HG03521 (cell line): Measurements from ENCODE around the gene CCDC124.

Experiments
- ATAC-seq: cut with Tn5 transposase; IDR thresholded peaks from one replicate; pipeline ENCODE4 v1.9.1; 2021; ENCODE audit warnings: mild to moderate bottlenecking, moderate library complexity; ENCODE audit not compliant: unreplicated experiment

Gene CCDC124

GRCh38 chr19:17951990-17952976 is 19.5 kb downstream of the CCDC124 start:
- ATAC-seq, result no peak

- no peak for ATAC-seq
Observed at GRCh38 chr19:17953316-17953801, 20.5 kb downstream of the CCDC124 start.

GRCh38 chr19:17953869-17954268 is 21.1 kb downstream of the CCDC124 start:
- ATAC-seq, result no peak

GRCh38 chr19:17954401-17954800 is 21.6 kb downstream of the CCDC124 start:
- ATAC-seq, result no peak

DNA sequence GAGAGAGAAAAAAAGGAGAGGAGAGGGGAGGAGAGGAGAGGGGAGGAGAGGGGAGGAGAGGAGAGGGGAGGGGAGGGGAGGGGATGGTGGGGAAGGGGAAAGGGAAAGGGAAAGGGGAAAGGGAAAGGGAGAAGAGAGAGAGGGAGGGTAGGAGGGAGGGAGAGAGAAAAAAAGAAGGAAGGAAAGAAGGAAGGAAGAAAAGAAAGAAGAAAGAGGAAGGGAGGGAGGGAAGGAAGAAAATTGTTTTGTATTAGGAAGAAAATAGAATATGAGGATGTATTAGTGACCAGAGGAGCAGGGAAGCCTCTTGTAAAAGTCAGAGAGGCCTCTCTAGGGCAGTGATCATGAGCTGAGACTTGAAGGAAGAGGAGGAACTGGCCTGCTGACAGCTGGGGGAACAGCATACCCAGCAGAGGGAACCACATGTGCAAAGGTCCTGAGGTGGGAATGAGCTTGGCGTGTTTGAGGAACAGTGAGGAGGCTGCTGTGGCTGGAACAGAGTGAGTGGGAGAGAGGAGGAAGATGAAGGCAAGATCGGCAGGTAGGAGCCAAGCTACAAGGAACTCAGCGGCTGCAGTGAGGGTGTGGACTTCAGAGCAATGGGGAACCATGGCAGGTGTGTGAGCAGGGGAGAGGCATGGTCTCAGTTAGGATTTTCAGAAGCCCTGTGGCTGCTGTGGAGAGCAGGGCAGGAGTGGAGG is 24.5 kb downstream of the CCDC124 start:
- no peak for ATAC-seq

GRCh38 chr19:17957885-17958284 is 25.1 kb downstream of the CCDC124 start:
- ATAC-seq, result no peak

- no peak for ATAC-seq
Observed at GRCh38 chr19:17963936-17964691, 31.3 kb downstream of the CCDC124 start.

DNA sequence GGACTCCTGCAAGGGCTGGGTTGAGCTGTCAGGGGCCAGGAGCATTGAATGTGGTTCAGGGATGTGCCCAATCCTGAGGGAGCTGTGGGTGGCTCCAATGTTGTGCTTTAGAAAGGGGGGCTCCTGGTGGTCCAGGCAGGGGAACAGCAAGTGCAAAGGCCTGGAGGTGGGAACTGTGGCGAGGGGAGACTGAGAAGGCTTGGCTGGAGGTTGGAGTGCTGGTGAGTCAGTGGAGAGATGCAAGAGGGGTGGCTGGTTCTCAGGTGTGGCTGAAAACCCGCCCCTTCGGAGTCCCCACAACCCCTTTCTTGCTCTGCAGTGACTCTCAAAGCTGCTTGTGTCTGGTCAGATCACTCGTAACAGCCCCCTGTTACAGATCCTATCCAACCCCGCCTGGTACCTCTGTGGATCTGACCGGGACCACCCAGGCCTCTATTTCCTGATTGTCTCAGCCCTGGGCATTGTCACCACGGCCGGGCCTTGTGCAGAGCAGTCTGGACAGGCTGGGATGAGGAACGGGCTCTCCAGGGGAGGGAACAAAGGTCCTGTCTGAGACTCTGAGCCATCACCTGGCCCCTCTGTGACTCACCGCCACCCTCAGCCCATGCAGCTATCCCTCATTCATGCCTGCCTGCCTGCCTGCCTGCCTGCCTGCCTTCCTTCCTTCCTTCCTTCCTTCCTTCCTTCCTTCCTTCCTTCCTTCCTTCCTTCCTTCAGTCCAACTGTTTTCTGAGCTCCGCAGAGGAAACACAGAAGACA is 32.7 kb downstream of the CCDC124 start:
- no peak for ATAC-seq

GRCh38 chr19:17966129-17966483 is 33.3 kb downstream of the CCDC124 start:
- ATAC-seq, result no peak

DNA sequence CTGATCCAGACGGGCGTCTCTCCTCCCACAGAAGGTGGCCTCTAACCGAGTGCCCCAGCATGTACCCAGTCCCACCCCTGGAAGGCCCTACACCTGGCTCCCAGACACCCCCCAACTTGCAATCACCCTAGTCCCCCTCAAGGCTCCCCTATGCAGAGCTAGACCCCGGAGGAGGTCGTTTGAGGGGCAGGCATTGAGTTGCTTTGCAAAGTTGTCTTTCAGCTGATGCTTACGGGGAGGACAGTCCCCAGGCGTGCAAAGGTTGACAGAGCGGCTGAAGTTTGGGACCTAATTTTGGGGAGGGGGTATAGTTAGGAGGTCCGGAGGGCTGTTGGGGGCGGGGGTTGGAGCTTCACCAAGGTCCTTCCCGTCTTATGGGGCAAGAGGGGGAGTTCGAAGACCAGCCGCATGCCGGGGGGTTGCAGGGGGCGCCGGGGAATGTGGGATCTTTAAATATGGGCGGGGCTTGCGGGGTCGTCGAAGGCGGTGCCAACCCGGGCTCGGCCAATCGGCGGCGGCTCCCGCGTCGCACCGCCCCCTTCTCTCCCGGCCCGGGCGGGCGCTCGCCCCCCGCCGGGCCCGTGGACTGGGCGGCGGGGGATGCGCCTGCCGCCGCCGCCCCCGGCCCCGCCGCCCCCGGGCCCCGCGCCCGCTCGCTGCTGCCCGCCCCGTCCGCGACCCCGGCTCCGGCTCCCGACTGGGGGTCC is 33.9 kb downstream of the CCDC124 start, which contains the start of gene KCNN1:
KCNN1 (plus strand) TSS at position 558 of the 707 bp plus-strand sequence. CDS start 6,782 bp downstream, outside the sequence.
- no peak for ATAC-seq

DNA sequence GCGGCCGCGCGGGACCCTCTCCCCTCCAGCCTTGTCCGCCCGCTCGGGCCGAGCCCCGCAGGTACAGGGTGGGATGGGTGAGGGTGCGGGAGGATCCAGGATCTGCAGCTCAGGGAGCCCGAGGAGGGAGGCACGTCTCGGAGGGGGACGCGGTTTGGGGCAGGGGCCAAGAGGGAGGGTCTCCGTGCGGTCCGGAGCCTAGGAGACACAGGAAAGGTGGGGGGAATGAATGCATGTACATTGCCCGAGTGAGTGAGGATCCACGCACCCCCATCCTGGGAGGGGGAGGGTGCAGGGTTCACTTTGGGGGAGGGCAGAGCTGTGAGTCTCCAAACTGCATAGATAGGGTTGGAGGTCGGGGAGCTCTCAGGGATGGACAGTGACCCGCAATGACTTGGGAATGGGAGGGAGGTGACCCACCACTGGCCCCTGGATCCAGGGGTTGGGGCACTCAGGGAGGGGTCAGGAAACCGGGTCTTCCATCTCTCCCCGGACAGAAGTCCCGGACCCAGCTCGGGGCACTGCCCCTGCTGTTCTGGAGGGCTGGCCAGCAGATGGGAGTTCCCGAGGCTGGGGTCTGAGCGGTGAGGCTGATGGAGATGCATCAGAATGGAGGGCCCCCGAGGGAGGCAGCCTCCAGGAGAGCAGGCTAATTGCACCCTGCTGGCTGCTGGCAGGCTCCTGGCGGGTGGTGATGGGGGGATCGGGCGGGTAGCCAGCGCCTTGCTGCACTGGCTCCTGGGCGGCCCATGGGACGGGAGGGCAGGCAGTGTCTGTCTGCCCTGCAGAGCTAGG is 34.6 kb downstream of the CCDC124 start:
- ATAC-seq, result no peak

DNA sequence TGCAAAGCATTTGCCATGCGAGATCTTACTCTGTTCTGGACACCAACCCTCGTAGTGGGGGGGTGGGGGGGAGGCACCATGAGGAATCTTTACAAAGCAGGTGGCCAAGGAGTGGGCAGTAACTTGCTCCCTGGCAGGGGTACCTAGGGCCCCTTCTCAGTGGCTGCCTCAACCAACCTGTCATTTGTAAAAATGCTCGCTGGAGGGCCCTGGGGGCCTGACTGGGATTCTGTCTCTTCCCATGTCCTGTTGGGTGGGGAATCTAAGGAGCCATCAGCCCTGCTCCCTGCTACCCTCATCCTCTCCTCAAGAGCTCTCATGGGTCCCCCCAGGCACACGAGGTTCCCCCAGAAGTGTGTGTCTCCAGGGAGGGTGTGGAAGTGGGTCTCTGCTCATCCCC is 35.5 kb downstream of the CCDC124 start:
- no peak for ATAC-seq

DNA sequence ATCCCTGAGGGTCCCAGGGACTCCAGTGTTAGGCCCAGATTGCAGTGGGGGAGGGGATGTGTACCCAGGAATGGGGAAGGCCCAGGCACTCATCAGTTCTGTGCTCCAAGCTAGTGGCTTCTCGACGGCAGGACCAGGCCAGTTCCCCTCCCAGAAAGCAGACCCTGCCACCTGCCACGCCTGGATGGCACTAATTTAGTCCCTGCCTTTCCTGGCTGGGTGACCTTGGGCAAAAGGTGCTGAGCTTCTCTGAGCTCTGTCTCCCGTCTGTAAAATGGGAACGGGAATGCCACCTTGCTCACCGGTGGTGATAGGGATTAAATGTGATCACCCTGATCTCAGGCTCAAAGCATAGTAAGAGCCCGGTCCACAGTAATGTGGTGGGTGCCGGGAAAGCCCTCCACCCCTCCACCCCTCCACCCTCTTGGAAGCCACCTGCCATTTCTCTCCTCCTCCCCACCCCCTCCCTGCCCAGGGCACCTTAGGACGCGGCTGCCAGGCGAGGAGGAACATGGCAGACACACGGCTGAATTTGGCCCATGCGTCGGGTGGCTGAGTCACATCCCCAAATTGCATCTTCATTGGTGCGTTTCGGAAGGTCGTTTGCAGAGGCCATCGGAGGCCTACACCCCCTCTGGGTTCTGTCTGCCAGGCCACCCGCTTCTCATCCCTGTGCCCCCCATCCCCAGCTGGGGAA is 36.4 kb downstream of the CCDC124 start:
- no peak for ATAC-seq

DNA sequence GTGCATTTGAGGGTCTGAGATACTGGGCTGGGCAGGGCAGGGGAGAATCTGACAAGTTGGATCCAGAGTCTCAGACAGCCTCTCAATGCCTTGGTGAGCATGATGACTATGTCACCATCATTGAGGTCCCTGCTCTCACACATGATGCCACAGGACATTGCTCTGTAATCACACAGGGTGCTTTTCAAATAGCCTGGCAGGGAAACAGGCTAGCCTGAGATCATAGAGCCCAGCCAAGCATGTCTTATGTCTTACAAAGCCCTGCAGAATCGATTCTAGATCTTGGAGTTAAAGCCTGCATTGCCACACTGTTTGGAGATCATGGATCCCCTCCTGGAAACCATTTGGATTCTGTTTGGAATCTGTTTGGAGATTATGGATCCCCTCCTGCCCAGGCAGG is 39.4 kb downstream of the CCDC124 start:
- no peak for ATAC-seq

GRCh38 chr19:17973759-17974158 is 40.9 kb downstream of the CCDC124 start:
- ATAC-seq, result no peak

DNA sequence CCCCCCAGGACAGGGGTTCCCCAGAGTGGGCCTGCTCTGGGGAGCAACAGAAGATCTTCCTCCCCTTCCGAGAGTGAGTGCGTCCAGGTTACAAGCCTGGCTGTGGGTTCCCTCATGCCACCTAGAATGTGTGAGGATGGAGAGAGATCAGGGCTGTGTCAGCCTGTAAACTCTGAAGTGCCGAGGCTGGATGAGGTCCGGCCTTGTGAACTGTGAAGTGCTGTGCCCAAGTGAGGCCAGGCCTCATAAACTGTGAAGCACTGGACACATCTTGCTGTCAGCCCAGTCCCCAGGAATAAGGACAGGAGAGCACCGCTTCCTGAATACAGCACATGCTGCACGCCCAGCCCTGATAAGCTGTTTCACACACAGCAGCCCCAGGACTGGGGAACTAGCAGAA is 41.7 kb downstream of the CCDC124 start:
- ATAC-seq, result no peak

DNA sequence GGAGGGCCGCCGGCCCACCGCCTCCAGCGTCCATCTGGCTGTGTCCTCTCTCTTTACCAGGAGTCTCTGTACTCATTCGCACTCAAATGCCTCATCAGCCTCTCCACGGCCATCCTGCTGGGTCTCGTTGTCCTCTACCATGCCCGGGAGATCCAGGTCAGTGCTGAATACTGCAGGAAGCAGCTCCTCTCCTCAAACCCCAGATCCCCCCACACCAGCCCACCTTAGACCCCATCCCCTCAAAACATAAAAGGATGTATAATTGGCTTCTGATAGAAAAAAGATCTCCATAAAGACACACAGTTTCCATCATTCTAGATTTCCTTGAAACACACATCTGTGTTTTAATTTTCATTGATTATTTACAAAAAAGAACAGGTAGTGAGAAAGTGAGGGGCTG is 42.2 kb downstream of the CCDC124 start:
- ATAC-seq, result no peak

DNA sequence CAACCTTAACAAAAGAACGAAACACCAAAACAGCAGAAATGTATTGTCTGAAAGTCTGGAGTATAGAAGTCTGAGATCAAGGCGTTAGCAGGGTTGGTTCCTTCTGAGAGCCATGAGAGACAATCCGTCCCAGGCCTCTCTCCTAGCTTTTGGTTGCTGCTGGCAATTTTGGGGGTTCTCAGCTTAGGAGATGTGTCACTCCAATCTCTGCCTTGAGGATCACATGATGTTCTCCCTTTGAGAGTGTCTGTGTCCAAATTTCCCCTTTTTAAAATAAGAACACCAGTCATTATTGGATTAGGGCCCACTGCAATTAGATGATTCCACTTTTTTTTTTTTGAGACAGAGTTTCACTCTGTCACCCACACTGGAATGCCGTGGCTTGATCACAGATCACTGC is 44.2 kb downstream of the CCDC124 start:
- no peak for ATAC-seq
